H1 (cell line): ENCODE data around the gene HSPA12A. TPM values are rescaled to one million over a fixed set of nuclear protein-coding genes. Genes with fewer than 3 reads are reported as not detected.

ENCODE experiments used
- EZH2 ChIP-seq: fragments of 200-600 bp; sonication (generic); IDR thresholded peaks from 2 replicates; pipeline ENCODE4 v1.7.1; 2012; ENCODE audit warnings: low read depth, mild to moderate bottlenecking, moderate library complexity, low read length, inconsistent platforms; ENCODE audit not compliant: severe bottlenecking
- RBBP5 ChIP-seq: IDR thresholded peaks from 2 replicates; pipeline ENCODE4 v1.7.1; 2012; ENCODE audit warnings: low read depth, mild to moderate bottlenecking, inconsistent platforms, low read length, moderate library complexity, borderline replicate concordance
- SIN3A ChIP-seq, 2 experiments: IDR thresholded peaks in 1 of 2; conservative IDR thresholded peaks in 1 of 2; 2 replicates each; pipeline ENCODE4 v1.6.1; 2011 to 2012; ENCODE audit warnings: low read length in 2 of 2, improper control_type of control experiment in 1 of 2, low read depth in 1 of 2, mild to moderate bottlenecking in 1 of 2
- SRF ChIP-seq: IDR thresholded peaks from 2 replicates; pipeline ENCODE4 v1.6.1; 2011; ENCODE audit warnings: mild to moderate bottlenecking, low read depth, low read length, moderate library complexity
- TCF12 ChIP-seq: IDR thresholded peaks from 2 replicates; pipeline ENCODE4 v1.6.1; 2011; ENCODE audit warnings: low read depth, mild to moderate bottlenecking, low read length
- TEAD4 ChIP-seq: IDR thresholded peaks from 2 replicates; pipeline ENCODE4 v1.6.1; 2012; ENCODE audit warnings: low read depth, low read length, inconsistent platforms, mixed read lengths
- polyA plus RNA-seq, 7 experiments: library from polyadenylated mRNA; depleted of rRNA in 3 of 7; stranded (reverse) in 5 of 7; unstranded in 2 of 7; fragments of >200 nt in 5 of 7; fragments of 200-250 nt in 2 of 7; gene quantifications; 1 replicate in 5 of 7; 2 replicates in 1 of 7; 4 replicates in 1 of 7; pipeline versions ENCODE4 v1.2.1 to v1.2.3, GENCODE V29; 2011 to 2013; ENCODE audit warnings: missing spikeins in 2 of 7, mixed read lengths in 2 of 7
- total RNA-seq: library from RNA; stranded (reverse); fragmentation: NEBNext Ultra II Directional; extraction: Animal tissue kit (Norgen Biotek cat#: 25700); gene quantifications from 2 replicates; pipeline ENCODE4 v1.2.1, GENCODE V29; 2021
- TF ChIP-seq, protein P1 (sequence below): IDR thresholded peaks from 2 replicates; pipeline ENCODE4 v1.6.1; 2011; ENCODE audit warnings: low read length, improper control_type of control experiment

Gene HSPA12A
- total and polyA plus RNA-seq, 2 of the 8 experiments (the other 6 are each of a cell fraction or from before 2014, with no cell fraction given), result 3.1 to 6.9 TPM

GRCh38 chr10:116720668-116721546 lies 21.5 kb downstream of the HSPA12A start (continued):
- TF ChIP-seq, protein P1, sequence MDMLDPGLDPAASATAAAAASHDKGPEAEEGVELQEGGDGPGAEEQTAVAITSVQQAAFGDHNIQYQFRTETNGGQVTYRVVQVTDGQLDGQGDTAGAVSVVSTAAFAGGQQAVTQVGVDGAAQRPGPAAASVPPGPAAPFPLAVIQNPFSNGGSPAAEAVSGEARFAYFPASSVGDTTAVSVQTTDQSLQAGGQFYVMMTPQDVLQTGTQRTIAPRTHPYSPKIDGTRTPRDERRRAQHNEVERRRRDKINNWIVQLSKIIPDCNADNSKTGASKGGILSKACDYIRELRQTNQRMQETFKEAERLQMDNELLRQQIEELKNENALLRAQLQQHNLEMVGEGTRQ, result no peak
- TF ChIP-seq TCF12 (no peak), EZH2 (no peak), SRF (no peak), SIN3A (conservative IDR thresholded peaks at IDR 0.05 in 1 of 2, IDR thresholded peaks at IDR 0.05 in 1 of 2; ENCODE audit: low read depth in 1 of 2, low read length in 2 of 2) (no peak), TEAD4 (no peak), RBBP5 (no peak)
